ENCODE data around the gene MLH1. TPM values are rescaled to one million over a fixed set of nuclear protein-coding genes. Genes with fewer than 3 reads are reported as not detected.
"Not testable (repeated sequence)": the region's sequence is repeated elsewhere in the genome, so short reads cannot be mapped to it uniquely, and the experiment has no call there.

The MLH1 gene
- total RNA-seq, 1 experiment from 2014 or later = 28.5 TPM

GRCh38 chr3:36959821-36960220, 33.5 kb upstream of the MLH1 start:
- intact Hi-C loops (cut with micrococcal nuclease; ENCODE audit: unreplicated experiment) (loop anchor here (5.0 kb wide), 2 partner anchors 58 to 233 kb away; no protein-coding TSS in a partner anchor), in situ Hi-C loops (cut with HindIII; ENCODE audit: low pct_unique_long_range_greater_than_20kb, low sequenced_read_pairs) (no loop called here)
- CTCF ChIA-PET = interaction anchor here (1.8 kb wide), 1 partner anchor 53 kb away, joined by 5 read pairs; no protein-coding TSS in a partner anchor
- Histone ChIP-seq H3K4me3 (ENCODE audit: low read depth in 2 of 2, low read length in 2 of 2) (no peak overlapping the region), H3K4me1 (ENCODE audit: control insufficient read depth, insufficient read depth, low read length) (no peaks in the 10 kb centered on the region), H3K36me3 (ENCODE audit: control insufficient read depth, insufficient read depth, low read length) (no peaks in the 10 kb centered on the region), H3K9me3 (ENCODE audit: control insufficient read depth, insufficient read depth, low read depth, low read length) (no peaks in the 10 kb centered on the region), H3K27me3 (ENCODE audit: control insufficient read depth, insufficient read depth, low read length) (no peaks in the 10 kb centered on the region), H3K27ac (ENCODE audit: low read length) (no peak overlapping the region)
- BruUV-seq (replicated peaks) = no TSS peak
- DNase-seq (ENCODE audit: low read depth, low spot score) (no peak), ATAC-seq (no peak)
- POLR2A ChIA-PET = no interaction called here
- TF ChIP-seq TCF7L2 (IDR thresholded peaks at IDR 0.05; ENCODE audit: low read depth, low read length) (no peak), REST (IDR thresholded peaks at IDR 0.05; ENCODE audit: insufficient read depth in 1 of 2, low read depth in 2 of 2, low read length in 1 of 2) (no peak), SIN3A (IDR thresholded peaks at IDR 0.05; ENCODE audit: borderline replicate concordance, insufficient read depth, low read depth, low read length) (no peak), CTCF (IDR thresholded peaks at IDR 0.05) (no peak), POLR2AphosphoS5 (IDR thresholded peaks at IDR 0.05; ENCODE audit: low read depth, low read length) (no peak)

GRCh38 chr3:36960502-36960901, 32.8 kb upstream of the MLH1 start:
- Histone ChIP-seq H3K9me3 (ENCODE audit: control insufficient read depth, insufficient read depth, low read depth, low read length) (no peaks in the 10 kb centered on the region), H3K27ac (ENCODE audit: low read length) (no peak overlapping the region), H3K36me3 (ENCODE audit: control insufficient read depth, insufficient read depth, low read length) (no peaks in the 10 kb centered on the region), H3K4me1 (ENCODE audit: control insufficient read depth, insufficient read depth, low read length) (no peaks in the 10 kb centered on the region), H3K27me3 (ENCODE audit: control insufficient read depth, insufficient read depth, low read length) (no peaks in the 10 kb centered on the region), H3K4me3 (ENCODE audit: low read depth in 2 of 2, low read length in 2 of 2) (no peak overlapping the region)
- DNase-seq (ENCODE audit: low read depth, low spot score) (no peak), ATAC-seq (no peak)
- intact Hi-C loops (cut with micrococcal nuclease; ENCODE audit: unreplicated experiment) (no loop called here), in situ Hi-C loops (cut with HindIII; ENCODE audit: low pct_unique_long_range_greater_than_20kb, low sequenced_read_pairs) (no loop called here)
- TF ChIP-seq SIN3A (IDR thresholded peaks at IDR 0.05; ENCODE audit: borderline replicate concordance, insufficient read depth, low read depth, low read length) (no peak), POLR2AphosphoS5 (IDR thresholded peaks at IDR 0.05; ENCODE audit: low read depth, low read length) (no peak), TCF7L2 (IDR thresholded peaks at IDR 0.05; ENCODE audit: low read depth, low read length) (no peak), REST (IDR thresholded peaks at IDR 0.05; ENCODE audit: insufficient read depth in 1 of 2, low read depth in 2 of 2, low read length in 1 of 2) (no peak), CTCF (IDR thresholded peaks at IDR 0.05) (no peak)
- POLR2A ChIA-PET = no interaction called here
- CTCF ChIA-PET = no interaction called here
- no TSS peak for BruUV-seq (replicated peaks)

- DNase-seq (ENCODE audit: low read depth, low spot score); intact Hi-C loops (cut with micrococcal nuclease; ENCODE audit: unreplicated experiment); BruUV-seq (replicated peaks); H3K36me3 ChIP-seq (ENCODE audit: control insufficient read depth, insufficient read depth, low read length); H3K27me3 ChIP-seq (ENCODE audit: control insufficient read depth, insufficient read depth, low read length); H3K27ac ChIP-seq (ENCODE audit: low read length); H3K4me1 ChIP-seq (ENCODE audit: control insufficient read depth, insufficient read depth, low read length); in situ Hi-C loops (cut with HindIII; ENCODE audit: low pct_unique_long_range_greater_than_20kb, low sequenced_read_pairs); POLR2A ChIA-PET; H3K9me3 ChIP-seq (ENCODE audit: control insufficient read depth, insufficient read depth, low read depth, low read length); ATAC-seq; CTCF ChIA-PET; H3K4me3 ChIP-seq (ENCODE audit: low read depth in 2 of 2, low read length in 2 of 2): not testable (repeated sequence)
These were observed 30.3 kb upstream of the MLH1 start for GRCh38 chr3:36963008-36963407.
